NAMALWA (cell line): ENCODE results near the gene RNF220.
A peak's percentile ranks its signal among the peaks of the same experiment; 100 is the strongest.
"Not testable (repeated sequence)": the region's sequence is repeated elsewhere in the genome, so short reads cannot be mapped to it uniquely, and the experiment has no call there.

Experiments used
- DNase-seq: peaks from one replicate; pipeline ENCODE4 v3.0.0-alpha.2; 2015; ENCODE audit warnings: low spot score

Gene RNF220

GRCh38 chr1:44654621-44655187 lies 249.6 kb downstream of the RNF220 start:
- DNase-seq = no peak

GRCh38 chr1:44655609-44656008 lies 250.6 kb downstream of the RNF220 start:
- DNase-seq = peak; percentile 39

GRCh38 chr1:44659566-44659965 lies 254.5 kb downstream of the RNF220 start:
- DNase-seq = no peak

GRCh38 chr1:44660176-44660575 lies 255.1 kb downstream of the RNF220 start:
- DNase-seq = no peak

- DNase-seq = no peak
Observed at GRCh38 chr1:44661781-44662682, 257.0 kb downstream of the RNF220 start.

- DNase-seq = no peak
Observed at GRCh38 chr1:44662683-44663030, 257.6 kb downstream of the RNF220 start.

- no peak for DNase-seq
Observed at GRCh38 chr1:44663417-44663816, 258.4 kb downstream of the RNF220 start.

GRCh38 chr1:44664730-44665370 lies 259.8 kb downstream of the RNF220 start:
- no peak for DNase-seq

- DNase-seq = not testable (repeated sequence)
Observed at GRCh38 chr1:44666719-44667118, 261.7 kb downstream of the RNF220 start.

GRCh38 chr1:44670751-44671640 lies 265.9 kb downstream of the RNF220 start:
- no peak for DNase-seq

- peak; percentile 40 for DNase-seq
Observed at GRCh38 chr1:44672254-44672955, 267.4 kb downstream of the RNF220 start.

GRCh38 chr1:44672961-44673674 lies 268.1 kb downstream of the RNF220 start:
- no peak for DNase-seq

GRCh38 chr1:44673675-44674112 lies 268.6 kb downstream of the RNF220 start:
- DNase-seq = no peak

- DNase-seq = peak; percentile 99
Observed at GRCh38 chr1:44674113-44675000, 269.3 kb downstream of the RNF220 start, which contains the start of the genes ARMH1 and TMEM53. ARMH1 (plus strand) TSS chr1:44674714; CDS start chr1:44689698, 14,984 bp downstream. TMEM53 (minus strand) TSS chr1:44674481; CDS start chr1:44674391, 90 bp downstream.

- DNase-seq = no peak
Observed at GRCh38 chr1:44675186-44675585, 270.1 kb downstream of the RNF220 start.

- peak; percentile 39 for DNase-seq
Observed at GRCh38 chr1:44676484-44677200, 271.6 kb downstream of the RNF220 start.

- peak; percentile 69 for DNase-seq
Observed at GRCh38 chr1:44677201-44677766, 272.2 kb downstream of the RNF220 start.

- no peak for DNase-seq
Observed at GRCh38 chr1:44678120-44678519, 273.1 kb downstream of the RNF220 start.
